ENCODE results near the gene USP40.
"Not testable (repeated sequence)": the region's sequence is repeated elsewhere in the genome, so short reads cannot be mapped to it uniquely, and the experiment has no call there.

Gene USP40, protein sequence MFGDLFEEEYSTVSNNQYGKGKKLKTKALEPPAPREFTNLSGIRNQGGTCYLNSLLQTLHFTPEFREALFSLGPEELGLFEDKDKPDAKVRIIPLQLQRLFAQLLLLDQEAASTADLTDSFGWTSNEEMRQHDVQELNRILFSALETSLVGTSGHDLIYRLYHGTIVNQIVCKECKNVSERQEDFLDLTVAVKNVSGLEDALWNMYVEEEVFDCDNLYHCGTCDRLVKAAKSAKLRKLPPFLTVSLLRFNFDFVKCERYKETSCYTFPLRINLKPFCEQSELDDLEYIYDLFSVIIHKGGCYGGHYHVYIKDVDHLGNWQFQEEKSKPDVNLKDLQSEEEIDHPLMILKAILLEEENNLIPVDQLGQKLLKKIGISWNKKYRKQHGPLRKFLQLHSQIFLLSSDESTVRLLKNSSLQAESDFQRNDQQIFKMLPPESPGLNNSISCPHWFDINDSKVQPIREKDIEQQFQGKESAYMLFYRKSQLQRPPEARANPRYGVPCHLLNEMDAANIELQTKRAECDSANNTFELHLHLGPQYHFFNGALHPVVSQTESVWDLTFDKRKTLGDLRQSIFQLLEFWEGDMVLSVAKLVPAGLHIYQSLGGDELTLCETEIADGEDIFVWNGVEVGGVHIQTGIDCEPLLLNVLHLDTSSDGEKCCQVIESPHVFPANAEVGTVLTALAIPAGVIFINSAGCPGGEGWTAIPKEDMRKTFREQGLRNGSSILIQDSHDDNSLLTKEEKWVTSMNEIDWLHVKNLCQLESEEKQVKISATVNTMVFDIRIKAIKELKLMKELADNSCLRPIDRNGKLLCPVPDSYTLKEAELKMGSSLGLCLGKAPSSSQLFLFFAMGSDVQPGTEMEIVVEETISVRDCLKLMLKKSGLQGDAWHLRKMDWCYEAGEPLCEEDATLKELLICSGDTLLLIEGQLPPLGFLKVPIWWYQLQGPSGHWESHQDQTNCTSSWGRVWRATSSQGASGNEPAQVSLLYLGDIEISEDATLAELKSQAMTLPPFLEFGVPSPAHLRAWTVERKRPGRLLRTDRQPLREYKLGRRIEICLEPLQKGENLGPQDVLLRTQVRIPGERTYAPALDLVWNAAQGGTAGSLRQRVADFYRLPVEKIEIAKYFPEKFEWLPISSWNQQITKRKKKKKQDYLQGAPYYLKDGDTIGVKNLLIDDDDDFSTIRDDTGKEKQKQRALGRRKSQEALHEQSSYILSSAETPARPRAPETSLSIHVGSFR
- 17.8 to 39.4 (median 25.2) reads per million in 9 experiments for total RNA-seq

DNA sequence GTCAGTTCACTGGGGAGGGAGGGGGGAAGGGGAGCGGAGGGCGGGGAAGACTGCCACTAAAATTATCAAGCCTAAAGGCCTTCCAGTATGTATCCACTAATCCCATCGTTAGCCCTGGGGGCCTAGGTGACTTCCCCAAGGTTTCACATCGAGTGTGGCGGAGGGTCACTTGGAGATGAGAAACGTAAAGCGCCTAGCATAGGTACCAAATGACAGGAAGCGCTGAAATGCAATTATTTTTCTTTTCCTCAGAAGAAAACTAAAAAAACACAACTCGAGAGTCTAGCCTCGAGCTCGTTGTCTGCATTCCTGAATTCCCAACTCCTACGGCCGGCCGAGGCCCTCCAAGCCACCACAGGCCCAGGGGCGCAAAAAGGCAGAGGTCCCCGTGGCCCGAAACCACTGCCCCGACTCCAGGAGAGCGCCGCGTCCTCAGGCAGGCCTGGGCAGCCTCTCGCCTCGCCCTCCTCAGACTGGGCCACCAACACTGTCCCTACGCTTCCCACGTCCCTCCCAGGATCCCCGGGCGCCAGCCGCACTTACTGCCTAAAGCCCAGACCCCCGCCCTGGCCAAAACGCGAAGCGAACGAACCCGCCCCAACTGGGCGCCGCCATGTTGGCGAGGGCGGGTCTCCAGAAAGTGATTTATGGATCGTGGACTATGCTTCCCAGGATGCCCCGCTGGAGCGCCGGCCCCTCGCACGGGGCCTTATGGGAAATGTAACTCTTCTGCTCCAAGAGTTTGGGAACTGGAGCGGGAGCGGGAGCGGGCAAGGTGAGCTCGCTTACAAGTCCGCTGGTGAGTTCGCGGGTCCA is at the start of gene USP40:
TSS of gene USP40 (minus strand) at position 642 of the 816 bp plus-strand sequence. CDS start 1,228 bp downstream, outside the sequence.
- Mint-ChIP-seq H3K4me1 (ENCODE audit: low read depth in 2 of 2) (peaks cover 0 to 7% of the 10 kb centered on the region in 2 donors), H3K36me3 (ENCODE audit: insufficient read depth) (peaks cover 6% of the 10 kb centered on the region), H3K9me3 (no peaks in the 10 kb centered on the region), H3K4me3 (peak within 1 kb of the TSS; percentile 95 to 96), H3K27ac (peak within 1 kb of the TSS; percentile 96 to 97), H3K27me3 (peaks cover 0 to 11% of the 10 kb centered on the region in 2 donors)
- peak; percentile 82 for ATAC-seq (replicated peaks)
- DNase-seq, result peak; percentile 21 to 36 (median 24)

DNA sequence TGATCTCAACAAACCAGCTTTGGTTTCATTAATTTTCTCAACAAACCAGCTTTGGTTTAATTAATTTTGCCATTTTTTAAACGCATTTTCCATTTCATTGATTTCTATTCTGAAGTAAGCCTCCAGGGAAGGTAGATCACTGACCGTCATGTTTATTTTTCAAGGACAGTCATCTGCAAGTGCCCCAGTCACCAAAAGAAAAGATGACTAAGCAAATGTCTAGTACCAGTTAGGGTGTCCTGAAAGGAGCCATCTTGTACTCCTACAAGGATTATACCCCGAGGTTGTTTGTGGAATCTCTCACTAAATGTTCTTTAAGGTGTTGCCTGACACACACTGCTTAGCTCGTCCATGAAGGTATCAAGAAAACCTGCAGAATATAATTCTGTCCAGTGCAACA is 44.7 kb upstream of the USP40 start:
- Mint-ChIP-seq H3K4me3 (no peak overlapping the region), H3K36me3 (ENCODE audit: insufficient read depth) (no peaks in the 10 kb centered on the region), H3K27me3 (peaks cover 48 to 64% of the 10 kb centered on the region in 2 donors), H3K9me3 (peaks cover 6 to 8% of the 10 kb centered on the region in 2 donors), H3K4me1 (ENCODE audit: low read depth in 2 of 2) (no peaks in the 10 kb centered on the region), H3K27ac (no peak overlapping the region)
- ATAC-seq (replicated peaks) (no peak), DNase-seq (no peak)

DNA sequence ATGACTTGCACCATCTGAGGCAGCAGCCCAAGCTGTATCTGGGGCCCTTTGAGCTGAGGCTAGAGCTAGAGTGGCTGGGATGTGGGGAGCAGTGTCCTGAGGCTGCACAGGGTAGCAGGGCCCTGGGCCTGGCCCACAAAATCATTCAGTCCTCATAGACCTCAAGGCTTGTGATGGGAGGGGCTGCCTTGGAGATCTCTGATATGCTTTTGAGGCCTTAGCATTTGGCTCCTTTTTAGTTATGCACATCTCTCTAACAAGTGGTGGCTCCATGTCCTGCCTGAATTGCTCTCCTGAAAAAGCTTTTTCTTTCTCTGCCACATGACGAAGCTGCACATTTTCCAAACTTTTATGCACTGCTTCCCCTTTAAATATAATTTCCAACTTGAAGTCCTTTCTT is 39.1 kb upstream of the USP40 start:
- Mint-ChIP-seq H3K36me3 (ENCODE audit: insufficient read depth) (no peaks in the 10 kb centered on the region), H3K4me1 (ENCODE audit: low read depth in 2 of 2) (no peaks in the 10 kb centered on the region), H3K9me3 (peaks cover under 1 to 2% of the 10 kb centered on the region in 2 donors), H3K4me3 (no peak overlapping the region), H3K27ac (no peak overlapping the region), H3K27me3 (peaks cover 33% of the 10 kb centered on the region in 2 donors)
- no peak for DNase-seq
- no peak for ATAC-seq (replicated peaks)

DNA sequence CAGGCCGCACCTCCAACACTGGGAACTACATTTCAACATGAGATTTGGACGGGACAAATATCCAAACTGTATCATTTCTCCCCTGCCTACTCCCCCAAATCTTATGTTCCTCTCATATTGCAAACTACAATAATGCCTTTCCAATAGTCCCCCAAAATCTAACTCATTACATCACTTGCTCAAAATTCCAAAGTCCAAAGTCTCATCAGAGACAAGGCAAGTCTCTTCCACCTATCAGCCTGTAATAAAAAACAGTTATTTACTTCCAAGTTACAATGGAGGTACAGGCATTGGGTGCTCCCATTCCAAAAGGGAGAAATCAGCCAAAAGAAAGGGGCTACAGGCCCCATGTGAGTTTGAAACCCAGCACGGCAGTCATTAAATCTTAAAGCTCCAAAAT is 38.2 kb upstream of the USP40 start:
- DNase-seq, result no peak
- Mint-ChIP-seq H3K9me3 (no peaks in the 10 kb centered on the region), H3K4me3 (no peak overlapping the region), H3K27me3 (peaks cover 36 to 41% of the 10 kb centered on the region in 2 donors), H3K36me3 (ENCODE audit: insufficient read depth) (no peaks in the 10 kb centered on the region), H3K4me1 (ENCODE audit: low read depth in 2 of 2) (no peaks in the 10 kb centered on the region), H3K27ac (no peak overlapping the region)
- ATAC-seq (replicated peaks), result no peak

DNA sequence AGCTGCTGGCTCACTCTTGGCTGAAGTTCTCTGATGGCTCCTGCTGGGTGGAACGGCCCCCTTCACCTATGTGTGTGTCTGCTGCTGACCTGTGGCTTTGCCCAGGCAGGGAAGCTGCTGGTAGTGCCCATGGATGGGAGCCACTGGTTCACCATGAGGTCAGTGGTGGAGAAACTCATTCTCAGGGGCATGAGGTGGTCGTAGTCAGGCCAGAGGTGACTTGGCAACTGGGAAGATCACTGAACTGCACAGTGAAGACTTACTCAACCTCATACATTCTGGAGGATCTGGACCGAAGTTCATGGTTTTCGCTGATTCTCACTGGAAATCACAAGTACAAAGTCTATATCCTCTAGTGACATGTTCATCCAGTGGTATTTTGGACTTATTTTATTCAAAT is 36.9 kb upstream of the USP40 start:
- H3K27ac Mint-ChIP-seq, result no peak overlapping the region
- DNase-seq (no peak), ATAC-seq (replicated peaks) (no peak)
- no peak overlapping the region for H3K4me3 Mint-ChIP-seq
- H3K4me1 Mint-ChIP-seq (ENCODE audit: low read depth in 2 of 2), result no peaks in the 10 kb centered on the region
- H3K27me3 Mint-ChIP-seq, result peaks cover 37 to 43% of the 10 kb centered on the region in 2 donors
- H3K36me3 Mint-ChIP-seq (ENCODE audit: insufficient read depth), result no peaks in the 10 kb centered on the region
- no peaks in the 10 kb centered on the region for H3K9me3 Mint-ChIP-seq

DNA sequence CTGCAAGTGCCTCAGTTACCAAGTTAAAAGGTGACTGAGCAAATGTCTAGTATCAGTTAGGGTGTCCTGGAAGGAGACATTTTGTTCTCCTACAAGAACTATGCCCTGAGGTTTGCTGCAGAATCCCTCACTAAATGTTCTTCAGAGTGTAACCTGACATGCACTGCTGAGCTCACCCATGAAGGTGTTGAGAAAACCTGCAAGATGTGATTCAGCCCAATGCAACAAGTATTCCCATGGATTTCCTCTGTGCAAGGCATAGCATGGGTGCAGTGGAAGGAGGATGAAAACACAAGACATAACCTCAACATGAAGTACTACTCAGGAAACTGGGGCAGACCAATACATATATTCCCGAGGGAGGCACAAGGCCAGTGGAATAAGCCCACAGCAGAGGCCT is 35.5 kb upstream of the USP40 start:
- H3K9me3 Mint-ChIP-seq, result no peaks in the 10 kb centered on the region

DNA sequence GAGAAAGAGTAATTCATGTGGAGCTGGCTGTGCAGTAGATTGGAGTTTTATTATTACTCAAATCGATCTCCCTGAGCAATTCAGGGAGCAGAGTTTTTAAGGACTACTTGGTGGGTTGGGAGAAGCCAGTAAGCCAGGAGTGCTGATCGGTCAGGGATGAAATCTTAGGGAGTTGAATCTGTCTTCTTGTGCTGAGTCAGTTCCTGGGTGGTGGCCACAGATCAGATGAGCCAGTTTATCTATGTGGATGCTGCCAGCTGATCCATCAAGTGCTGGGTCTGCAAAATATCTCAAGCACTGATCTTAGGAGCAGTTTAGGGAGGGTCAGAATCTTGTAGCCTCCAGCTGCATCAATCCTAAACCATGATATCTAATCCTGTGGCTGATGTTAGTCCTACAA is 33.8 kb upstream of the USP40 start:
- ATAC-seq (replicated peaks) (no peak), DNase-seq (no peak)
- Mint-ChIP-seq H3K9me3 (no peaks in the 10 kb centered on the region), H3K27ac (no peak overlapping the region), H3K27me3 (peaks cover 32 to 52% of the 10 kb centered on the region in 2 donors), H3K36me3 (ENCODE audit: insufficient read depth) (no peaks in the 10 kb centered on the region), H3K4me3 (no peak overlapping the region), H3K4me1 (ENCODE audit: low read depth in 2 of 2) (no peaks in the 10 kb centered on the region)

More for the DNA sequence above, 35.5 kb upstream of the USP40 start:
- DNase-seq, result no peak
- H3K27me3 Mint-ChIP-seq, result peaks cover 37 to 43% of the 10 kb centered on the region in 2 donors
- no peaks in the 10 kb centered on the region for H3K36me3 Mint-ChIP-seq (ENCODE audit: insufficient read depth)
- no peaks in the 10 kb centered on the region for H3K4me1 Mint-ChIP-seq (ENCODE audit: low read depth in 2 of 2)
- no peak overlapping the region for H3K27ac Mint-ChIP-seq
- no peak overlapping the region for H3K4me3 Mint-ChIP-seq
- ATAC-seq (replicated peaks), result no peak

DNA sequence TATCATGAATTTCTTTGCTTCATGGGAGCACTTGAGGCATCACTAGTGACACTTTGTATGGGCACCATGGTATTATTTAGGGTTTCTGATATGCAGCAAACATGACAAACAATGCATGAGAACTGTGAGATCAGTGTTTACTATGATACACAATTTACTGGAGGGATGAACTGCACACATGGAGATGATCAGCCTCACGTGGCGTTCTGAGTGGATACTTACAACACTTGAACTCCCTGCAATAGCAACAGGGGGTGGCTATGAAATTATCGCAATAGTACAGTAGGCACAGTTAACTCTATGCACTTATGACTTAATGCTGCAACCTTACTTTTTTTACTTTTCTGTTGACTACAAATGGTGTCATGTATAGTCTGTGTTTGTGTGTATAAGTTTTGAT is 32.4 kb upstream of the USP40 start:
- H3K36me3 Mint-ChIP-seq (ENCODE audit: insufficient read depth), result no peaks in the 10 kb centered on the region
- H3K9me3 Mint-ChIP-seq, result no peaks in the 10 kb centered on the region
- no peak overlapping the region for H3K4me3 Mint-ChIP-seq
- no peak for ATAC-seq (replicated peaks)
- H3K4me1 Mint-ChIP-seq (ENCODE audit: low read depth in 2 of 2), result no peaks in the 10 kb centered on the region
- no peak overlapping the region for H3K27ac Mint-ChIP-seq
- DNase-seq, result no peak
- H3K27me3 Mint-ChIP-seq, result peaks cover 36 to 61% of the 10 kb centered on the region in 2 donors

DNA sequence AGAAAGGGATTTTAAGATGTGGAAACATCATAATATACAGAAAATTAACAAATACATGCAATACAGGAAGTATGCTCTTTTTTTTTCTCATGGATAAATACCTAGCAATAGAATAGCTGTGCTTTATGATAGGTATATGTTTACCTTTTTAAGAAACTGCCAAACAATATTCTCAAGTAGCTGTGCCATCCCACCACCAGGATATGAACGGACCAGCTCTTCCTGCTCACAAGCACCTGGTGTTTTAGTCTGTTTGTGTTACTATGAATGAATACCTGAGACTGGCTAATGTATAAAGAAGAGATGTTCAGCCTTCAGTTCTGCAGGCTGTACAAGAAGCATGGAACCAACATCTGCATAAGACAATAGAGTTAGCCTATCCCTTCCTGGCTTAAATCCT is 30.9 kb upstream of the USP40 start:
- no peak for ATAC-seq (replicated peaks)
- Mint-ChIP-seq H3K4me1 (ENCODE audit: low read depth in 2 of 2) (peaks cover 0 to 4% of the 10 kb centered on the region in 2 donors), H3K9me3 (no peaks in the 10 kb centered on the region), H3K4me3 (no peak overlapping the region), H3K27ac (no peak overlapping the region), H3K27me3 (peaks cover 38 to 47% of the 10 kb centered on the region in 2 donors), H3K36me3 (ENCODE audit: insufficient read depth) (no peaks in the 10 kb centered on the region)
- DNase-seq, result no peak

DNA sequence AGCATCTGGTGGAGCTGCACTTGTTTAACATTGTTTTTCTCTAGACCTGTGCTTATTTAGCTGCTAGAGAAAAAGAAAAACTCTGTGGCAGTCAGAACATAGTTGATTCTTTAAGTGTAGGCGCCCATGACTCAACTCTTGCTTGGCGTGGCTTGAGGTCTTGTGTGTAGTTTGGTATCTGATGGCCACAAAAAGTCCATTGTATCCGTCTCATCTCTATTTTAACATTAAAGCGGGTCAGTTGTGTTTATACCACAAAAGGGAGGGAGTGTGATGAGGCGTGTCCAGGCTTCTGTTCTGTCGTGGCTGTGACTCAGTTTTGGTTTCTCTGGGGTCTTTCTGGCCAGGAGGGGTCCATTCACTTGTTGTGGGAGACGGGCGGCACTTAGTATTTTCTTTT is 26.6 kb upstream of the USP40 start:
- H3K4me3 Mint-ChIP-seq, result no peak overlapping the region
- no peak for ATAC-seq (replicated peaks)
- no peaks in the 10 kb centered on the region for H3K9me3 Mint-ChIP-seq
- H3K4me1 Mint-ChIP-seq (ENCODE audit: low read depth in 2 of 2), result peaks cover 0 to 4% of the 10 kb centered on the region in 2 donors
- peaks cover 26 to 35% of the 10 kb centered on the region in 2 donors for H3K27me3 Mint-ChIP-seq
- H3K27ac Mint-ChIP-seq, result no peak overlapping the region
- H3K36me3 Mint-ChIP-seq (ENCODE audit: insufficient read depth), result no peaks in the 10 kb centered on the region
- no peak for DNase-seq

DNA sequence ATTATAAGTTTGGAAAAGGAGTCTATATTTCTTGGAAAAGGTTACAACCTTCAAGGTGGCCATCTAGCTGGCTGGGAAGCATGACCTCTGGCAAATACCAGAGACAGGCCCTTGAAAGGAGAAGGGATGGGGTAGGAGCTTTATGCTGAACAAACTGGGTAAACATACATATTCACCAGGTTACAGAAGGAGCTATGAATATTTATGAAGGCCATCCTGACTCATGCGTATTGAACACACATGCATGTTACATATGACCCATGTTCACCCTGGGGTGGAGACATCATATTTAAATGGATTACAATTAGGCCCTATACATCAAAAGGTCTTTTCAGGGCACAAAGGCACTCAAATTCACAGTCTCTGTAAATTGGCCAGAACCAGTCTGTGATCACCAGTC is 26.1 kb upstream of the USP40 start:
- DNase-seq; H3K27ac Mint-ChIP-seq; H3K9me3 Mint-ChIP-seq; ATAC-seq (replicated peaks); H3K4me3 Mint-ChIP-seq; H3K4me1 Mint-ChIP-seq (ENCODE audit: low read depth in 2 of 2); H3K36me3 Mint-ChIP-seq (ENCODE audit: insufficient read depth): not testable (repeated sequence)
- H3K27me3 Mint-ChIP-seq, result peaks cover 30 to 39% of the 10 kb centered on the region in 2 donors

DNA sequence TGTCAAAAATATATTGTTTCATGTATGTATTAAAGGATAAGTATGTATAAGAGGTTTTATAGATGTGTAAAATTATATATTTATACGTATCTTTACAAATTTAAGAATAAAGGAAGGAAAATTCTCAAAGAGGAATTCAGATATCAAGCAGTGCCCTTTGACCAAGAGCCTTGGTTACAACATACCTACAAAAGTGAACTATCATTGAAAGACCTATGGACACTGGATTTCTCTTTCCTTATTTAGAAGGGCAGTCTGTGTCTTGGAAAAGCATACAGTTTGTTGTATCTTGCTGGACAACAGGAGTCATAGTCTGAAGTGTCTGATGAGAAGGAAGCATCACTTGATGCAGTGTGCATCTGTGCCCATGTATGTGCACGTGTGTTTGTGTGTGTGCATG is 21.8 kb upstream of the USP40 start:
- ATAC-seq (replicated peaks), result no peak
- Mint-ChIP-seq H3K27me3 (peaks cover 44 to 53% of the 10 kb centered on the region in 2 donors), H3K4me1 (ENCODE audit: low read depth in 2 of 2) (peaks cover 0 to 4% of the 10 kb centered on the region in 2 donors), H3K4me3 (no peak overlapping the region), H3K36me3 (ENCODE audit: insufficient read depth) (no peaks in the 10 kb centered on the region), H3K27ac (no peak overlapping the region), H3K9me3 (no peaks in the 10 kb centered on the region)
- no peak for DNase-seq

Data from effector memory CD8-positive, alpha-beta T cell (primary cell).